BE2C (cell line): Measurements from ENCODE around the gene GSE1.

Source experiments
- DNase-seq: peaks from one replicate; pipeline ENCODE4 v3.0.0-alpha.2; 2020
- H3K27me3 ChIP-seq: fragments of 250-450 bp; sonication (Bioruptor Pico); 2 replicates; pipeline ENCODE4 v1.5.1; 2020; ENCODE audit warnings: mild to moderate bottlenecking
- H3K36me3 ChIP-seq: fragments of 250-450 bp; sonication (Bioruptor Pico); 2 replicates; pipeline ENCODE4 v1.5.1; 2020; ENCODE audit warnings: mild to moderate bottlenecking
- H3K4me1 ChIP-seq: fragments of 250-450 bp; sonication (Bioruptor Pico); 2 replicates; pipeline ENCODE4 v1.5.1; 2020
- H3K4me3 ChIP-seq: 2 replicates; pipeline ENCODE4 v1.5.1; 2011; ENCODE audit warnings: low read depth, low read length
- H3K9me3 ChIP-seq: fragments of 250-450 bp; sonication (Bioruptor Pico); 2 replicates; pipeline ENCODE4 v1.5.1; 2020
- TF ChIP-seq, protein P1 (sequence below): IDR thresholded peaks from 2 replicates; pipeline ENCODE4 v1.5.1; 2012; ENCODE audit warnings: mild to moderate bottlenecking, low read depth, low read length

The GSE1 gene

DNA sequence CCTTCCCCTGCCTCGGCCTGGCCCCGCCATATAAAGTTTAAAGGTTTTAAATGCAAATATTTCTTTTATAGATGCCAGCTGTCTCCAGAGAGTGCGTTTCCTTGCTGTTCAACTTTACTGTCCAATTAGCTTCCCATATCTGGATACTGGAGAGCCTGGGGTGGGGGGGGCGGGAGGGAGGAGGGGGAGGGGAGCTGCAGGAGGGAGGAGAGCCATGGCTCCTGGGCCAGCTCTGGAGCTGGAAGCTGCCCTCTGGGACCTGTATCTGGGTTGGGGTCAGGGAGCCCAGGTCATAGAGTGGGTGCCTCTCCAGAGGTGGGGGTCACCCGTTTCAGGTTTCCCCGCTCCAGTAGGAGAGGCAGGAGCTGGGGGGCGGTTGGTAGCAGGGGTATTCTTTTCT lies 6.2 kb upstream of the GSE1 start:
- Histone ChIP-seq H3K27me3 (no peaks in the 10 kb centered on the region), H3K36me3 (peaks cover 5% of the 10 kb centered on the region; the same call in 1 of the 2 replicates), H3K4me1 (peaks cover 58% of the 10 kb centered on the region), H3K9me3 (no peaks in the 10 kb centered on the region), H3K4me3 (peak overlapping the region; percentile 40)
- TF ChIP-seq, protein P1, sequence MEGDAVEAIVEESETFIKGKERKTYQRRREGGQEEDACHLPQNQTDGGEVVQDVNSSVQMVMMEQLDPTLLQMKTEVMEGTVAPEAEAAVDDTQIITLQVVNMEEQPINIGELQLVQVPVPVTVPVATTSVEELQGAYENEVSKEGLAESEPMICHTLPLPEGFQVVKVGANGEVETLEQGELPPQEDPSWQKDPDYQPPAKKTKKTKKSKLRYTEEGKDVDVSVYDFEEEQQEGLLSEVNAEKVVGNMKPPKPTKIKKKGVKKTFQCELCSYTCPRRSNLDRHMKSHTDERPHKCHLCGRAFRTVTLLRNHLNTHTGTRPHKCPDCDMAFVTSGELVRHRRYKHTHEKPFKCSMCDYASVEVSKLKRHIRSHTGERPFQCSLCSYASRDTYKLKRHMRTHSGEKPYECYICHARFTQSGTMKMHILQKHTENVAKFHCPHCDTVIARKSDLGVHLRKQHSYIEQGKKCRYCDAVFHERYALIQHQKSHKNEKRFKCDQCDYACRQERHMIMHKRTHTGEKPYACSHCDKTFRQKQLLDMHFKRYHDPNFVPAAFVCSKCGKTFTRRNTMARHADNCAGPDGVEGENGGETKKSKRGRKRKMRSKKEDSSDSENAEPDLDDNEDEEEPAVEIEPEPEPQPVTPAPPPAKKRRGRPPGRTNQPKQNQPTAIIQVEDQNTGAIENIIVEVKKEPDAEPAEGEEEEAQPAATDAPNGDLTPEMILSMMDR = no peak
- DNase-seq = no peak

DNA sequence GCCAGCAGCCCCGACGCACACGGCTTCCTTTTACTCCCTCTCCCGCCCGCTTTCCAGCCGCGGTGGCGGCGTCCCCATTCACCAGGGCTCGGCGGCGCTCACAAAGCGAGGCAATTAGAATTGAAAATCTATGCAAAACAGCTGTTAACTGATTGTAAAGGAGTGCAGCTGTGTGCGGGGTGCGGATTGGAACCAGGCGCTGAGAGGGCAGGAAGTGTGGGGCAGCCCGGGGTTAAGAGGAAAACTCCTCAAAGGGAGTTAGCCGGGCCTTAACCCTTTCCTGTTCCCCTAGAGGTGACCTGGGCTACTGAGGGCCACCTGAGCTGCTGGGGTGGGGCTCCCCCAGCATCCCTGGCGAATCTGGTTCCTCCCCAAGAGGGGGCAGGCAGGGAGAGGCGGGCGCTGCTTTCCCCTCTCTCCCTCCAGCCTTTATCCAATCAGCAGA lies 5.8 kb upstream of the GSE1 start:
- TF ChIP-seq, protein P1 = peak; percentile 29
- no peaks in the 10 kb centered on the region for H3K27me3 ChIP-seq
- H3K4me3 ChIP-seq = peak overlapping the region; percentile 40
- H3K36me3 ChIP-seq = peaks cover 5% of the 10 kb centered on the region; the same call in 1 of the 2 replicates
- H3K9me3 ChIP-seq = no peaks in the 10 kb centered on the region
- peak; percentile 57 for DNase-seq
- H3K4me1 ChIP-seq = peaks cover 54% of the 10 kb centered on the region

DNA sequence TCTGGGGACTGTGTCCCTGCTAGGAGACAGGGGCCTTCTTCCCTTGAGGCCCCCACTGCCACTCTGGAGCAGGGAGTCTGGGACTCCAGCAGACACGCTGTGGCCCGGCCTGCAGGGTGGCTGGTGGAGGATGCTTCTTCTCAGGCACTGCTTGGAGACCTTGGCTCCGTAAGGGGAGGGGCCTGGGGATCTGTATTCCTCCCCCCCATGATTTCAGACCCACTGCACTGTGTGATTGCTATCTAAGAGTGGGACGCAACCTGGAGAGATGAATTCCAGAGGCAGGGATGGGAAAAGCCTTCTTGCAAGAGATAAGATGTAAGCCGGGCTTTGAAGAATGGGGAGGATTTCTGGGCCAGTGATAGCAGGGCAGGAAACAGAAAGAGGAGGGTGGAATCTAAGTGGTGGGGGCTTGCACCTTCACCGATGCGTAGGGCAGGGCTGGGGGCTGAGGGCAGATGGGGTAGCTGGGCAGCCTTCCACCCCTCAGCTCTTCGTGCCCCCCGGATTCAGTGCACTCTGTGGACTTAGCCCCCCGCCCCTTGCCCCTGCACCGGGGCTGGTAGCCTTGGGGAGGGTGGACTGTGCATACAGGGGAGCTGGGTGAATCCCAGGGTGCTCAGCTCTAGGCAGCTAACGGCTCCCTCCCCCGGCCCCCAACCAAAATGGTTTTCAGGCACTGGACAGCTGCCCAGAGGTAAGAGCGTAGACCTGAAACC lies 5.2 kb upstream of the GSE1 start:
- peaks cover 5% of the 10 kb centered on the region; the same call in 1 of the 2 replicates for H3K36me3 ChIP-seq

DNA sequence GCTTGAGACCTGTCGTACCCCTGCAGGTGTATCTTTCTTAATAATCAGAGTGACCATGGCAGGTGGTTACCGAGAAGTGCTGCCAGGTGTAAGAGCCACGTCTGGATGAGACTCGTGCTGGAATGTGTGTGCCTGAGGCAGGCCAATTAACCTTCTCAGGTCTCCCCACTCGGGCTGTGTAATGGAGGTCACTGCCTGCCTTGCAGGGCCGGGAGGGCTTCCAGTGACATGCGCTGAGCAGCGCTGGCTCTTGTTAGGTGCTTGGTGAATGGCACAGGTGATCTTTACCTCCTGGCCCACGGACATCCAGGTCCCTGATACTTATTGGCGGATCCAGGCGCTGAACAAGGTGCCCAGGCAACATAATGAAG lies 4.6 kb upstream of the GSE1 start:
- Histone ChIP-seq H3K36me3 (peaks cover 5% of the 10 kb centered on the region; the same call in 1 of the 2 replicates), H3K9me3 (no peaks in the 10 kb centered on the region), H3K4me3 (no peak overlapping the region), H3K4me1 (peaks cover 45% of the 10 kb centered on the region), H3K27me3 (no peaks in the 10 kb centered on the region)
- TF ChIP-seq, protein P1 = no peak
- DNase-seq = no peak

More for the DNA sequence above, 5.2 kb upstream of the GSE1 start:
- Histone ChIP-seq H3K27me3 (no peaks in the 10 kb centered on the region), H3K4me1 (peaks cover 48% of the 10 kb centered on the region), H3K4me3 (peak overlapping the region; percentile 40), H3K9me3 (no peaks in the 10 kb centered on the region)
- TF ChIP-seq, protein P1 = no peak
- DNase-seq = peak; percentile 61

DNA sequence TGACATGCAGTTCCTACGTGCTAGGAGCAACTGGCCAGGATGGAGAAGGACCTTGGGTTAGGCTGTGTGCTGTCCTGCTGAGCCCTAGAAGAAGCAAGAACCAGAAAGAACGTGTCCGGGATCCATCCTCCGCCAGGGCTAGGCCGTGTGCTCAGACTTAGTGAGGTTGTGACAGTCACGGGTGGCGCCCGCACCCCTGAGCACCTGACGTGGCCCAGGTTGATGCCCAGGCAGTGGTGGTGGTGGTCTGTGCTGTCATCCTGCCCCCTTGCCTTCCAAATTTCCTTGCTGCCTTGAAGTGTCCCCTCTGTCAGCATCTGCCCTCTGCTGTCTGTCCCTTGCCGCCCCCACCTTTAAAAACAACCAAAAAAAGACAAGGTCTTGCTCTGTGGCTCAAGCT lies 4.2 kb upstream of the GSE1 start:
- TF ChIP-seq, protein P1 = no peak
- no peak for DNase-seq
- Histone ChIP-seq H3K36me3 (peaks cover 5% of the 10 kb centered on the region; the same call in 1 of the 2 replicates), H3K4me3 (no peak overlapping the region), H3K27me3 (no peaks in the 10 kb centered on the region), H3K4me1 (peaks cover 45% of the 10 kb centered on the region), H3K9me3 (no peaks in the 10 kb centered on the region)

DNA sequence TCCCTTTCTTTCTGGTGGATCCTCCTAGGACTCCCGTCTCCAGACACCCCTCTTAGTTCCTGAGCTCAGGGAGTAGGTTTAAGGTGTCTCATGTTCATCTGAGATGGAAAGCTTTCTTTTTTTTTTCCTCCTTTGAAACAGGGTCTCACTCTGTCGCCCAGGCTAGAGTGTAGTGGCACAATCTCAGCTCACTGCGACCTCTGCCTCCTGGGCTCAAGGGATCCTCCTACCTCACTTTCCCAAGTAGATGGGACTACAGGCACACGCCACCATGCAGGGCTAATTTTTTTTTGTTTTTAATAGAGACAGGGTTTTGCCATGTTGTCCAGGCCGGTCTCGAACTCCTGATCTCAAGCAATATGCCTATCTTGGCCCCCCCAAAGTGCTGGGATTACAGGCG lies 3.6 kb upstream of the GSE1 start:
- no peaks in the 10 kb centered on the region for H3K9me3 ChIP-seq
- H3K4me1 ChIP-seq = peaks cover 43% of the 10 kb centered on the region
- TF ChIP-seq, protein P1 = no peak
- no peaks in the 10 kb centered on the region for H3K36me3 ChIP-seq
- no peak for DNase-seq
- no peaks in the 10 kb centered on the region for H3K27me3 ChIP-seq
- H3K4me3 ChIP-seq = no peak overlapping the region
